GM18870 (cell line): ENCODE data around the gene MAOB.

ENCODE experiments used
- ATAC-seq: cut with Tn5 transposase; IDR thresholded peaks from one replicate; pipeline ENCODE4 v1.9.1; 2021; ENCODE audit warnings: moderate library complexity; ENCODE audit not compliant: unreplicated experiment

MAOB gene

DNA sequence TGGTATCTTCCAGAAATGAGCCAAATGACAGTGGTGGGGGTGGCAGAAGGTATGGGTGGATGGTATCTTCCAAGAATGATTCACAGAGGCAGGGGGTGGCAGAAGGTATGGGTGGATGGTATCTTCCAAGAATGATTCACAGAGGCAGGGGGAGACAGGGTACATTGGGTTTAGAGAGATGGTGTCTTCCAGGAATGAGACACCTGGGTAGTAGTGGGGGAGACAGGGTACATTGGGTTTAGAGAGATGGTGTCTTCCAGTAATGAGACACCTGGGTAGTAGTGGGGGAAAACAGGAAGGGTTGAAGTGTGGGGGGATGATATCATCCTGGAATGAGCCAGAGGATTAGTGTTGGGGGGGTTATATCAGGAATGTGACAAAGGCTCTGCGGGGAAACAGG lies 164.2 kb downstream of the MAOB start:
- ATAC-seq = no peak

DNA sequence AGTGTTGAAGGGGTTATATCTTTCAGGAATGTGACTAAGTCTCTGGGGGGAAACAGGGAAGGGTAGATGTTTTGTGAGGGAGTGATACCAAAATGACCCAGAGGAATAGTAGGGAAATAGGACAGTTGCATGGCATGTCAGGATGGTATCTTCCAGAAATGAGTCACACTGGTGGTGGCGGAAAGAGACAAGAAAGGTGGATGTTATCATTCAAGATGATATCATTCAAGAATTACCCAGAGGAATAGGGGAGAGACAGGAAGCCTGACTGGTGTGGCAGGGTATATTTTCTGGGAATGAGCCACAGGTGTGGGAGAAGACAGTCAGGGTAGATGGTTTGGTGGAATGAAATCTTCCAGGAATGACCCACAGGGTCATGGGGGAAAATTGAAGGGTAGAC lies 165.1 kb downstream of the MAOB start:
- ATAC-seq = no peak

DNA sequence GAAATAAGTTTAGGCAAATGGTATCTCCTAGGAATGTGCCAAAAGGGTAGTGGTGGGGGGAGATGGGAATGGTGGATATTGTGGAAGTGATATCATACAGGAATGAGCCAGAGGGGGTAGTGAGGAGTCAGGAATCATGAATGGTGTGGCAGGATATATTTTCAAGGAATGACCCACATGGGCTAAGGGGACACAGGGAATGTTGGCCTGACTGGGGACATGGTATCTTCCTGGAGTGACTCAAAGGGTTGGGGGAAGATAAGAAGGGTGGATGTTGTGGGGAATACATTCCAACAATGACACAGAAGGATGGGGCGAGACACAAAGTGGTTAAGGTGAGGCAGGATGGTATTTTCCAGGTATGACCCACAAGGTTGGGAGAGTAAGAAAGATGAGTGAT lies 165.6 kb downstream of the MAOB start:
- ATAC-seq = no peak
